ENCODE measurements around the gene TMEM18.

GRCh38 chr2:637406-637776, 39.8 kb downstream of the TMEM18 start:
- TF ChIP-seq EP300 (IDR thresholded peaks at IDR 0.05) (no peak), CTCF (IDR thresholded peaks at IDR 0.05) (no peak), POLR2A (IDR thresholded peaks at IDR 0.05) (no peak)

All from tibial nerve (tissue), 4 donors.